Stimulated activated CD4-positive, alpha-beta T cell treated with anti-CD3 and anti-CD28 coated beads, Interleukin-15, amount 100 ng/mL, for 48 hours (primary cell): ENCODE results near the gene CNTD1.
"Not testable (repeated sequence)": the region's sequence is repeated elsewhere in the genome, so short reads cannot be mapped to it uniquely, and the experiment has no call there.

ENCODE experiments used
- DNase-seq, 2 donors: peaks; one replicate each; pipeline ENCODE4 v3.0.0-alpha.2; 2020; ENCODE audit warnings: low read depth in 2 of 2

Gene CNTD1

DNA sequence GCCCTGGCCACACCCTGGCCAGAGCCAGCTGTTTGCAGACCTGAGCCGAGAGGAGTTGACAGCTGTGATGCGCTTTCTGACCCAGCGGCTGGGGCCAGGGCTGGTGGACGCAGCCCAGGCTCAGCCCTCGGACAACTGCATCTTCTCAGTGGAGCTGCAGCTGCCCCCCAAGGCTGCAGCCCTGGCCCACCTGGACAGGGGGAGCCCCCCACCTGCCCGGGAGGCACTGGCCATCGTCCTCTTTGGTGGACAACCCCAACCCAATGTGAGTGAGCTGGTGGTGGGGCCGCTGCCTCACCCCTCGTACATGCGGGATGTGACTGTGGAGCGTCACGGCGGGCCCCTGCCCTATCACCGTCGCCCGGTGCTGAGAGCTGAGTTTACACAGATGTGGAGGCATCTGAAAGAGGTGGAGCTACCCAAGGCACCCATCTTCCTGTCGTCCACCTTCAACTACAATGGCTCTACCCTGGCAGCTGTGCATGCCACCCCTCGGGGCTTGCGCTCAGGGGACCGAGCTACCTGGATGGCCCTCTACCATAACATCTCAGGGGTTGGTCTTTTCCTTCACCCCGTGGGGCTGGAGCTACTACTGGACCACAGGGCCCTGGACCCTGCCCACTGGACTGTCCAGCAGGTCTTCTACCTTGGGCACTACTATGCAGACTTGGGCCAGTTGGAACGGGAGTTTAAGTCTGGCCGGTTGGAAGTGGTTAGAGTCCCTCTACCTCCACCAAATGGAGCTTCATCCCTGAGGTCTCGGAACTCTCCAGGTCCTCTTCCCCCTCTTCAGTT, 46.3 kb downstream of the CNTD1 start:
- DNase-seq, result no peak

DNA sequence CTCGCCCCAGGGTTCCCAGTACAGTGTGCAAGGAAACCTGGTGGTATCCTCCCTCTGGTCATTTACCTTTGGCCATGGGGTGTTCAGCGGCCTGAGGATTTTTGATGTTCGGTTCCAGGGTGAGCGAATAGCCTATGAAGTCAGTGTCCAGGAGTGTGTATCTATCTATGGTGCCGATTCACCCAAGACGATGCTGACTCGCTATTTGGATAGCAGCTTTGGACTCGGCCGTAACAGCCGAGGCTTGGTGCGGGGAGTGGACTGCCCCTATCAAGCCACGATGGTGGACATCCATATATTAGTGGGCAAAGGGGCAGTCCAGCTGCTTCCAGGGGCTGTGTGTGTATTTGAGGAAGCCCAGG, 46.9 kb downstream of the CNTD1 start:
- no peak for DNase-seq

DNA sequence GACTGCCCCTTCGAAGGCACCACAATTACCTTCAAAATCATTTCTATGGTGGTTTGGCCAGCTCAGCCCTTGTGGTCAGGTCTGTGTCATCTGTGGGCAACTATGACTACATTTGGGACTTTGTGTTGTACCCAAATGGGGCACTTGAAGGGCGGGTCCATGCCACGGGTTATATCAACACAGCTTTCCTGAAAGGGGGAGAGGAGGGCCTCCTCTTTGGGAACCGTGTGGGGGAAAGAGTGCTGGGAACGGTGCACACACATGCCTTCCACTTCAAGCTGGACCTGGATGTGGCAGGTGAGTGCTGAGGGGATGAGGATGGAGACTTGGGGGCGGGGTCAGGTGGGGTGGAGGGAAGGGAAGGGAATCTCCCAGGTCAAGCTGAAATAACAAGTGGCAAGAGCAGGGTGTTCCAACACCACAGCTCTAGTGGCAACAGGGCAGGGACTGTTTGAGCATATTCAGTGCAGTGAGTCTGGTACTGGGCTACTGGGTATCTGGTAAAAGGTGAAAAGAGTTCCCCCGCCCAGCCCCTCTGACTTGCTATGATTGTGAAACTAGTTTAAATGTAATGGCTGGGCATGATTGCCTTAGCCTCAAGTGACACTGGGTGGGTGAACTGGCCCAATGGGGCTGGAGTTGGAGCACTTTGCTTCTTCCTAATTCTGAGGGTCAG, 47.4 kb downstream of the CNTD1 start:
- DNase-seq, result peak in 1 of 2 donors; percentile 45

DNA sequence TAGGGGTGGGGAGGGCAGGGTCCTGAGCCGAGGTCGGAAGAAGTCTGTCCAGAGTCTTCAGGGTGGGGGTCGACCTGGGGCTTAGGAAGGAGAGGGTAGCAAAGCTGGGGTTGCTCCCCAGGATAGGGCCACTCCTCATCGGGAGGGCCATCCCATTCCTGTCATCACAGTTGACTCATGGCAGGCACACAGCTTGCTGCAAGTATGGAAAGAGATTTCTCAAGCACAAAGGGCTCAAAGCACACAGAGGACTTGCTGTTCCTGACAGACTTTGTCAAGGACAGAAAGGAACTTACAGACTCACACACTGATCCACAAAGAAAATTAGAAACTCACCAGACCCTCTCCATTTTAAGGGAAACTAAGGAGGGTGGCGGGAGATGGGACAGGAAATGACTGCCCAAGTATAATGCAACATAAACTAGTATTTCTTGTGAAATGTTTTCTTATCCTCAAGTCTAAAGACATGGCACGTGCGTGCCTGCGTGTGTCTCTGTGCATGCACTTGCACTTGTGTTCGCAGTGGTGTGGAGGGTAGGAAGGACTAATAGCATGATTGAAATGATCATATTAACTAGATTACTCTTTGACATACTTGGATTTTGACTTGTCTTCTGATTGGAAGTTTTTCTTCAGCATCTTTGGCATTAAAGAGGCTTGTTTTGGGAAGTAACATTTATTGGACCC, 48.1 kb downstream of the CNTD1 start:
- DNase-seq, result no peak

DNA sequence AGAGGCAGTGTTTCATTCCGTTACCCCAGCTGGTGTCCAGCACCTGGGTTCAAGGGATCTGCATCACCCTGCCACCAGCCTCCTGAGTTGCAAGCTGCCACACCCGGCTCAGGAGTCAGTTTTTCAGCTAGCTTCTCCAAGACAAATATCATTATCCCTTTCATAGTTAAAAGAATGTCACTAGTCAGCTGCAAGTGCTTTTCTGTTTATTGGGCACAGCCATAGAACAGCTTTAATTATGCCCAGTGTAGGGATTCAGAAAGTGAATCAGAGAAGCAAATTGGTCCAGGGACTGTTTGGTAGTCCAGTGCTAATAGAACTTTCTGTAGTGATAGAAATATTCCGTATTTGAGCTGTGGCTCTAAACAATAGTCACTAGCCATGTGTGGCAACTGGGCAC, 49.4 kb downstream of the CNTD1 start:
- no peak for DNase-seq

DNA sequence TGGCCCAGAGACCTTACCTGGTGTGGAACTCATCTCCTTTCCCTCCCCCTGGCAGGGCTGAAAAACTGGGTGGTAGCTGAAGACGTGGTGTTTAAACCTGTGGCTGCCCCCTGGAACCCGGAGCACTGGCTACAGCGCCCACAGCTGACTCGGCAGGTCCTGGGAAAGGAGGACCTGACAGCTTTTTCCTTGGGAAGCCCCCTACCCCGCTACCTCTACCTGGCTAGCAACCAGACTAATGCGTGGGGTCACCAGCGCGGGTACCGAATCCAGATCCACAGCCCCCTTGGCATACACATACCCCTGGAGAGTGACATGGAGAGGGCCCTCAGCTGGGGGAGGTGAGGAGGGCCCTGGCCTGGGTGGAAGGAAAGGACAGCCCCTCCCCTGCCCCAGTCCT, 50.4 kb downstream of the CNTD1 start:
- no peak for DNase-seq

DNA sequence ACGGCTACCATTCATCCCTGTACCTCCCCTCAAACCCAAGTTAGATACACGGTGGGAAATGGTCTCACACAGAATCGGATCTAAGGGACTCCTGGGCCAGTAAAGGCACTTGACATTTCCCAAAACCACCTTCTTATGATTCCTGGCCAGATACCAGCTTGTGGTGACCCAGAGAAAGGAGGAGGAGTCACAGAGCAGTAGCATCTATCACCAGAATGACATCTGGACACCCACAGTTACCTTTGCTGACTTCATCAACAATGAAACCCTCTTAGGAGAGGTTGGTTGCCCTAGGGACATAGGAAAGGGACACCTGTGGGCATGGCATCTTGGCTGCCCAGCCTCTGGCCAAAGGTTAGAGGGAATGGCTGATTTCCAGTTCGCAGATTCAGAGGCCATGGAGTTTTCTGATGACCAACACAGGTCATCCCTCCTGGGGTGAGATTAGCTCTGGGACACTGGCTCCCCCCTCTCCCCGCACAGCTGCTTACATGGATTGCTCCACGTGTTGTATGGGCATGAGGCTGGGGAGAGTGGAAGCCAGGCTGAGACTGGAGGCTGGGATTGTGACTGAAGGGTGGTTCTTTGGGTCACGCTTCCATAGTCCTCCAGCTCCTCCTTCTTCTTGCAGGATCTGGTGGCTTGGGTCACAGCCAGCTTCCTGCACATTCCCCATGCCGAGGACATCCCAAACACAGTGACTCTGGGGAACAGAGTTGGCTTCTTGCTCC, 51.0 kb downstream of the CNTD1 start:
- DNase-seq, result no peak

DNA sequence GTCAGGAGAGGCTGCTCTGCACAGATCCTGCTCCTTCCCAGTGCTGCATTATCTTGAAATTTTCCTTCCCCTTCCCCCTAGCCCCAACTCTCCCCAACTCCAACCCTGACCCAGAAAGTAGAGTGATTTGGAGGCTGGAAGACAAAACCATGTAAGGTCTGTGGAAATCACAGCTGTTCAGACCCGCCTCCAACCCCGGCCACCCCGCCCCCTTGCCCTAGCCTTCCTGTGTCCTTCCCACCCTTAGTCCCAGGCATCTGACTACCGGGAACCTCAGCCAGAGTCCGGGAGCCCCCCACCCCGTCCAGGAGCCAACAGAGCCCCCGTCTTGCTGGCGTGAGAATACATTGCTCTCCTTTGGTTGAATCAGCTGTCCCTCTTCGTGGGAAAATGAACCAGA, 52.3 kb downstream of the CNTD1 start, which contains the start of gene AOC3:
Gene AOC3 (plus strand): TSS at position 246 of the 400 bp plus-strand sequence. CDS start 145 bp downstream, at position 391.
- DNase-seq, result no peak

DNA sequence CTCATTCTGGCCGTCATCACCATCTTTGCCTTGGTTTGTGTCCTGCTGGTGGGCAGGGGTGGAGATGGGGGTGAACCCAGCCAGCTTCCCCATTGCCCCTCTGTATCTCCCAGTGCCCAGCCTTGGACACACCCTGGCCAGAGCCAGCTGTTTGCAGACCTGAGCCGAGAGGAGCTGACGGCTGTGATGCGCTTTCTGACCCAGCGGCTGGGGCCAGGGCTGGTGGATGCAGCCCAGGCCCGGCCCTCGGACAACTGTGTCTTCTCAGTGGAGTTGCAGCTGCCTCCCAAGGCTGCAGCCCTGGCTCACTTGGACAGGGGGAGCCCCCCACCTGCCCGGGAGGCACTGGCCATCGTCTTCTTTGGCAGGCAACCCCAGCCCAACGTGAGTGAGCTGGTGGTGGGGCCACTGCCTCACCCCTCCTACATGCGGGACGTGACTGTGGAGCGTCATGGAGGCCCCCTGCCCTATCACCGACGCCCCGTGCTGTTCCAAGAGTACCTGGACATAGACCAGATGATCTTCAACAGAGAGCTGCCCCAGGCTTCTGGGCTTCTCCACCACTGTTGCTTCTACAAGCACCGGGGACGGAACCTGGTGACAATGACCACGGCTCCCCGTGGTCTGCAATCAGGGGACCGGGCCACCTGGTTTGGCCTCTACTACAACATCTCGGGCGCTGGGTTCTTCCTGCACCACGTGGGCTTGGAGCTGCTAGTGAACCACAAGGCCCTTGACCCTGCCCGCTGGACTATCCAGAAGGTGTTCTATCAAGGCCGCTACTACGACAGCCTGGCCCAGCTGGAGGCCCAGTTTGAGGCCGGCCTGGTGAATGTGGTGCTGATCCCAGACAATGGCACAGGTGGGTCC, 52.9 kb downstream of the CNTD1 start:
- DNase-seq, result not testable (repeated sequence)

DNA sequence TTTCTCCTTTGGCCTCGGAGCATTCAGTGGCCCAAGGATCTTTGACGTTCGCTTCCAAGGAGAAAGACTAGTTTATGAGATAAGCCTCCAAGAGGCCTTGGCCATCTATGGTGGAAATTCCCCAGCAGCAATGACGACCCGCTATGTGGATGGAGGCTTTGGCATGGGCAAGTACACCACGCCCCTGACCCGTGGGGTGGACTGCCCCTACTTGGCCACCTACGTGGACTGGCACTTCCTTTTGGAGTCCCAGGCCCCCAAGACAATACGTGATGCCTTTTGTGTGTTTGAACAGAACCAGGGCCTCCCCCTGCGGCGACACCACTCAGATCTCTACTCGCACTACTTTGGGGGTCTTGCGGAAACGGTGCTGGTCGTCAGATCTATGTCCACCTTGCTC, 53.7 kb downstream of the CNTD1 start:
- no peak for DNase-seq

DNA sequence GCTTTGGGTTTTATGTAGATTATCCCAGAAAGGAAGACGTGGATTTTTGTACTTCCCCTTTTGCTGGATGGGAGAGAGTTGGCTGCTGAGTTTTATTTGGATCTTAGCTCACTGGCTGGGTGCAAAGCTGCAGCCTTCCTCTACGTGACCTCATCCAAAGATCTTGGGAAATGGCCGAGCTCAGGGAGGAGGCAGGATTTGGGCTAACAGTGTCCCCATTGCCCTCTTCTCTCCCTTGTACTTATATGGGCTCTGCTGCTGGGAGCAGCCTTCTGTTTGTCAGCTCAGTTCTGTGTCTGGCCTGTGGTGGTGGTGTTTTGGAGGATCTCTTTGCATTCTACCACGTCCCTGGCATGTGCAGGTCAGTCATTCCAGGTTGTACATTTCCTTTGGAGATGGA, 54.3 kb downstream of the CNTD1 start:
- no peak for DNase-seq

DNA sequence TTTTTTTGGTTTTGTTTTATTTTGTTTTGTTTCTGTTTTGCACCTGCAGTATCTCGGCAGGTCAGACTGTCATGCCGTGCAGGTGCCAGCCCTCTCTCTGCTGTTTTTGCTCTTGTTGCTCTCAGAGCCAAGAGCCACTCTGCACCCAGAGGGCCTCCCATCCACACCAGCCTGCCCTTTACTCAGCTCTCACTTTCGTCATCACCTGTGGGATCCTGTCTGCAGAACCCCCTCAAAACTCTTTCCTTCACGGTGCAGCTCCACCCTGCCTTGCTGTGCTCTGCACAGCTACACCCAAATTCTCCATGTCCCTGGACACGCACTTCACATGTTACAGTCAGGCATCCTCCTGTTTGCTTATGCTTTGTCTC, 54.9 kb downstream of the CNTD1 start:
- no peak for DNase-seq

DNA sequence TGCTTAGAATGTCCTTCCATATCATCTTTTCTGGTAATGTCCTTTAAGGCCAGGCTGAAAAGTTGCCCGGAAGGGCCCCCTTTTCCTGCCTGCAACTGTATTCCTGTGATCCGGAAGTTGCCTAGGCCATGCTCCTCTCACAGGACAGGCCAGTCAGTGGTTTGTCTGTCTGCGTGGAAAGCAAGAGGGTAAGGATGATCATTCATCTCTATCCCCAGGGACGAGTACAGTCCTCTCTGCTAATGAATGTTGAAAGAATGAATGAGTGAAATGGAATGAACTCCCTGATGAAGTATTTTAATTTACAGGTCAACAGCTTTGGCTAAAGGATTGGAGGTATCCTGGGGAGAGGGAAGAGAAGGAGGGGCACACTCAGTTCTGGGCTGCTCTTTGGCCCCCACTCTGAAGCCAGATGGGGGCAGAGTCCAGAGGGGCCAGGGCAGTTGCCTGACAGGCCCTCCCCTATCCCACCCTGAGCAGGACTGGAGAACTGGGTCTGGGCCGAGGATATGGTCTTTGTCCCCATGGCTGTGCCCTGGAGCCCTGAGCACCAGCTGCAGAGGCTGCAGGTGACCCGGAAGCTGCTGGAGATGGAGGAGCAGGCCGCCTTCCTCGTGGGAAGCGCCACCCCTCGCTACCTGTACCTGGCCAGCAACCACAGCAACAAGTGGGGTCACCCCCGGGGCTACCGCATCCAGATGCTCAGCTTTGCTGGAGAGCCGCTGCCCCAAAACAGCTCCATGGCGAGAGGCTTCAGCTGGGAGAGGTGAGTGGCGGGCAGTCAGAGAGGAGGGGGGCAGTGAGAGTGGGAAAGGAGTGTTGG, 55.5 kb downstream of the CNTD1 start:
- DNase-seq, result no peak

DNA sequence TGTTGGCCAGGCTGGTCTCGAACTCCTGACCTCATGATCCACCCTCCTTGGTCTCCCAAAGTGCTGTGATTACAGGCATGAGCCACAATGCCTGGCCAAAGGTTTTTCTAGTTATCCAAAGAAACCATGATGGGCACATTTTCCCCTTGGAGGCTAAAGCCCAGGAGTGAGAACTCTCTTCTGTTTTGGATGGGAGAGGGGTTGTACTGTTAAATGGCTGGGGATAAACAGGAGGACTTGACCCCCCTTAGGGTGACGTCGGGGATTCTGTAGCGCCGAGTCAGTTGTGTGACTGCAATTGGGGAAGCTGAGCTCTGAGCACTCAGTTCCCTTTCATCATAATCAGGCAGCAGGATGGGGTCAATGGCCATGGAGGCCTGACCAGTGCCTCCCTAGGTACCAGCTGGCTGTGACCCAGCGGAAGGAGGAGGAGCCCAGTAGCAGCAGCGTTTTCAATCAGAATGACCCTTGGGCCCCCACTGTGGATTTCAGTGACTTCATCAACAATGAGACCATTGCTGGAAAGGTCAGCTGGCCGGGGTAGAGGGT, 56.5 kb downstream of the CNTD1 start:
- no peak for DNase-seq

DNA sequence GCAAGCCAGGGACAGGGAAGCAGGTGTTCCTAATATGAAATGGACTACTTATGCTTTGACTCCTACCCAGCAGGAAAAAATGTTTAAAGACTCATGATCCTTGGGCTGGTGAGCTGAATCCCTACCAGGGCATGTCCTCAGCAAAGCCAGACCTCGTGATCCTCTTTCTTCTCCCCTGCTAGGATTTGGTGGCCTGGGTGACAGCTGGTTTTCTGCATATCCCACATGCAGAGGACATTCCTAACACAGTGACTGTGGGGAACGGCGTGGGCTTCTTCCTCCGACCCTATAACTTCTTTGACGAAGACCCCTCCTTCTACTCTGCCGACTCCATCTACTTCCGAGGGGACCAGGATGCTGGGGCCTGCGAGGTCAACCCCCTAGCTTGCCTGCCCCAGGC, 57.4 kb downstream of the CNTD1 start:
- not testable (repeated sequence) for DNase-seq

DNA sequence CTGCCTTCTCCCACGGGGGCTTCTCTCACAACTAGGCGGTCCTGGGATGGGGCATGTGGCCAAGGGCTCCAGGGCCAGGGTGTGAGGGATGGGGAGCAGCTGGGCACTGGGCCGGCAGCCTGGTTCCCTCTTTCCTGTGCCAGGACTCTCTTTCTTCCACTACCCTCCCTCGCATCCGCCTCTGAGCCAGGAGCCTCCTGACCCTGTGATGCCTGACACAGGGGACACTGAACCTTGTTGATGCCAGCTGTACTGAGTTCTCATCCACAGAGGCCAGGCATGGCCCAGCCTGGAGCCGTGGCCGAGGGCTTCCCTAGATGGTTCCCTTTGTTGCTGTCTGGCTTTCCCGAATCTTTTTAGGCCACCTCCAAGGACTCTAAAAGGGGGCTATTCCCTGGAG, 57.9 kb downstream of the CNTD1 start:
- not testable (repeated sequence) for DNase-seq

DNA sequence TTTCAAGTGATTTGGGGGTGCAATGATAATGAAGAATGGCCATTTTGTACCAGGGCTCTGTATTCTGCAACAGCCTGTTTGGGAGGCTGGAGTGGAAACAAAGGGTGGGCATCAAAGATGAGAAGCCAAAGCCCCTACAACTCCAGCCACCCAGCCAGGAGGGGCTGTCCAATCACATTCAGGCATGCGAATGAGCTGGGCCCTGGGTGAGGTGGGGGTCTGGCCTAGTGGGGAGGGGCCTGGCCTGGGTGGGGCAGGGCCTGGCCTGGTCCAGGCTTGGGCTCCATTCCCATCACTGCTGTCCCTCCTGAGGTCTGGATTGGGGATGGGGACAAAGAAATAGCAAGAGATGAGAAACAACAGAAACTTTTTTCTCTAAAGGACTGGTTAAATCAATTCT, 58.7 kb downstream of the CNTD1 start:
- DNase-seq, result no peak
